HG03175 (cell line): ENCODE data around the gene KCNK7.
"Not testable (repeated sequence)": the region's sequence is repeated elsewhere in the genome, so short reads cannot be mapped to it uniquely, and the experiment has no call there.

Experiments used
- ATAC-seq: cut with Tn5 transposase; IDR thresholded peaks from one replicate; pipeline ENCODE4 v1.9.1; 2021; ENCODE audit warnings: mild to moderate bottlenecking, moderate library complexity; ENCODE audit not compliant: unreplicated experiment

Gene KCNK7

DNA sequence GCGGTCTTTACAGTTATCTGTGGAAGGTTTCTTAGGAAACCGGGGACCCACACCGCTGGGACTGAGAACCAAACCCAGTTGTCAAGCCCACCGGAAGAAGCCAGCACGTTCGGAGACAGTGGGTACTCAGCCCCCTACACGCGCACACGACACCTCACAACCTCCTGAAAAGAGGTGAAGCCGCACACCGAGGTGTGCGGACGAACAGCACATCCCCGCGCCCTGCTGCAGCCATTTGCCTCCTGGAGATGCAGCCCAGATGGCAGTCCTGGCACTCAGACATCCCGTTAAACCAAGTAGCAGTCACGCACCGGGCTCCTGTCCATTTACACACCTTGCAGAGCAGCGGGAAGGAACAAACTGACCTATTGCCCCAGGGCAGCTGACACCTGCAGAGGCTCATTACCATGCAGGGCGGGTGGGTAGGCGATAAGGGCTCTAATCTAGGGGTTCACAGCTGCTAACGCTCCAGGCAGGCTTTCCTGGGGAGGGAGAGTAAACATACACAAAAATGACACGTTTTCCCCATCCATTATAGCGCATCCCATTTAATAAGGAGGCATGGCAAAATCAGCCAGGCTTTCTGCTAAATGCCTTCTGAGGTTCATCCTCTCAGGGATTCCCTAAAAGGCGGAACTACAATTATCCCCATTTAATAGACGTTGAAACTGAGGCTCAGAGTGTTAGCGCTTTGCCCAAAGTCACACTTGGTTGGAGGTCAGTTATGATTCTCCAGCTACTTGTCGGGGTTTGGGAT is 20.6 kb downstream of the KCNK7 start:
- ATAC-seq = no peak

DNA sequence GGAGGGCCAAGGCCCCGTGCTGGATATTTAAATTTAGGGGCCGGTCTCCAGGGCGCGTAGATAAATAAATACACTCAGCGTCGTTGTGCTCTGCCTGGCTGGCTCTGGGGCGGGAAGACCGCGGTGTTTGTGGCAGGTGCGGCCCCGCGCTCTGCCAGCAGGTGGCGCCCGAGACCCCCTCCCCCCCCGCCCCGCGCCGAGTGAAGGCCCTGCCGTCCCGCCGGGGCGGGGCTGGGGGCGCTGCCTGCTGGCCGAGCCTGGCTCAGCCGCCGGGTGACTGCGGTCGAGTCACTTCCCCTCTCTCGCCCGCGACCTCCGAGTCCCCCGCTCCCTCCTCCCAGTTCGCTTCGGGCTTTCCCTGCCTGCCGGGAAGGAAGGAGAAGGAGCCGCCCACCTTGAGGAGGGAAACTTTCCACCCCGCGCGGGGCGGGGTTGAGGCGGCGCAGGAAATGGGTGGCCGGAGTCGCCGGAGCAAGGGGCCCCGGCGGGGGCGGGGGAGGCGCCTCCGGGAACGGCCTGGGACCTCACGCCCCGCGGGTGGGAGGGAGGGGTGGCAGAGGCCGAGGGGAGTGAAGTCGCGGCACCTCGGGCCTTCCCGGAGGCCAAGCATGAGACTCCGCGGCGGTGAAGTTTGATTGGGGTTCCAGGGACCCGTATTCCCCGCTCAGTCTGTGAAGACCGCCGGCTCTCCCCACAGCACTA is 21.3 kb downstream of the KCNK7 start:
- ATAC-seq = peak; percentile 36

DNA sequence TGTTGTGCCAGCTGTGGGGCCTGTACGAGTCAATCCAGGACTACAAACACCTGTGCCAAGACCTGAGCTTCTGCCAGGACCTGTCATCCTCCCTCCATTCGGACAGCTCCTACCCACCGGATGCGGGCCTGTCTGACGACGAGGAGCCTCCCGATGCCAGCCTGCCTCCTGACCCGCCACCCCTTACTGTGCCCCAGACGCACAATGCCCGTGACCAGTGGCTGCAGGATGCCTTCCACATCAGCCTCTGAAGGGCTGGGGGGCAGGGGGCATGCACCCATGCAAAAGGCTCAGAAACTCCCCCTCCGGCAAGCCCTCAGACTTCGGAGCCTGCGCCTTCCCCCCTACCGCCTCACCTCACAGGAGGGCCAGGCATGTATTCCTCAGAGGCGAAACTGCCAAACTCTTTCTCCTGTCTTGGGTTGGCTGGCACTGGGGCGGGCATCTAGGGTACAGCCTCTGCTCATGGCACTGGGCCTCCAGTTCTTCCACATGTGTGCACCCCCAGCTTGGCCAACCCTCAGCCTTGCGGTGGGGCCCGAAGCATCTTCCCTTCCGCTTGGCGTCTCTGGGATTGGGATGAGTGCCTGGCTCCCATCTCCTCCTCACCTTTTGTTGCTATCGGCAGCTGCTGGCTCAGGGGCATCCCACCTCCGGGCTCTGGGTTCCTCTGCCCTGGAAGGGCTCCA is 22.1 kb downstream of the KCNK7 start:
- no peak for ATAC-seq

DNA sequence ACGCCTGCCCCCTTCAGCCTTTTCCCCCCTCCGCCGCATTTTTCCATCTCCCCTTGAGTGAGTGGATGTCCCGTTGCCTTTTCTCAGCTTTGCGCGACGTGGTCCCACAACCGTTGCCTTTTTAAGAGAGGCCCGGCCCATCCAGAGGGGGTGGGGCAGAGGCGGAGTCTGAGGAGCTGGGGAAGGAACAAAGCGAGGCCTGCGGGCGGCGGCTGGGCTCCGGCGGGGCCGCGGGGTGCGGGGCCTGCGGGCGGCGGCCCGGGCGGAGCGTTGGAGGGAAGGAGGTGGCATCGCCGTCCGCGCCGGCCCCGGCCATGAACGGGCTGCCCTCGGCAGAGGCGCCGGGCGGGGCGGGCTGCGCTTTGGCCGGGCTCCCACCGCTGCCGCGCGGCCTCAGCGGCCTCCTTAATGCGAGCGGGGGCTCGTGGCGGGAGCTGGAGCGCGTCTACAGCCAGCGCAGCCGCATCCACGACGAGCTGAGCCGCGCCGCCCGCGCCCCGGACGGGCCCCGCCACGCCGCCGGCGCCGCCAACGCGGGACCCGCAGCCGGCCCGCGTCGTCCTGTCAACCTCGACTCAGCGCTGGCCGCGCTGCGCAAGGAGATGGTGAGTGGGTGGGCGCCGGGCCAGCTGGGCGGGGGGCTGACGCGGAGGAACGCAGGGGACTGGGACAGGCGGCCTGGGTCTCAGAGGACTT is 23.1 kb downstream of the KCNK7 start, which contains the start of gene FAM89B:
Gene FAM89B, plus strand, starts transcription at position 183 of the 696 bp plus-strand sequence. Its CDS starts 132 bp downstream, at position 315.
- ATAC-seq = no peak

DNA sequence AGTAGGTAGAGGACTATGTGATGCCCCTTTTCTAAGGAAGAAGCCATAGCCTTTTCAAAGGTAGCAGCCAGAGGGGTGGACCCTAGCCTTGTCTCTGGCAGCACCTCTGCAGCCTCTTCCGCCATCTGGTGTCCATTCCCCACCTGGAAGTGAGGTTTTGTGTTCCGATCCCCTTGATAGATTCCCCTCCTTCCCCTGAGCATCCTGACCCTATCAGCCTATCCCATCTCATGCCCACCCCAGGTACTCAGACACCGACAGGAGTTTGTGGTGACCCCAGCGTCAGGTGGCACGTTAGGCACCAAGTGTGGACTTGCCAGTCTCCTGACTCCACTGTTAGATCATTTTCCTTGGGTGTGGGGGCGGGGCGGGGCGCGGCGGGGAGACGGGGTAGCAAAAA is 23.7 kb downstream of the KCNK7 start:
- no peak for ATAC-seq

DNA sequence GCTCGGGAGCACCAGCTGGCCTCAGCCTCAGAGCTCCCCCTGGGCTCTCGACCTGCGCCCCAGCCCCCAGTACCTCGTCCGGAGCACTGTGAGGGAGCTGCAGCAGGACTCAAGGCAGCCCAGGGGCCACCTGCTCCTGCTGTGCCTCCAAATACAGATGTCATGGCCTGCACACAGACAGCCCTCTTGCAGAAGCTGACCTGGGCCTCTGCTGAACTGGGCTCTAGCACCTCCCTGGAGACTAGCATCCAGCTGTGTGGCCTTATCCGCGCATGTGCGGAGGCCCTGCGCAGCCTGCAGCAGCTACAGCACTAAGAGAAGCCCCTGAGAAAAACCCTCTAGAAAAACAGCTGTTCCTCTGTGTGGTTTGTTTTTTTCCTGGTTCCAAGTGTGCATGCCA is 24.2 kb downstream of the KCNK7 start:
- no peak for ATAC-seq

DNA sequence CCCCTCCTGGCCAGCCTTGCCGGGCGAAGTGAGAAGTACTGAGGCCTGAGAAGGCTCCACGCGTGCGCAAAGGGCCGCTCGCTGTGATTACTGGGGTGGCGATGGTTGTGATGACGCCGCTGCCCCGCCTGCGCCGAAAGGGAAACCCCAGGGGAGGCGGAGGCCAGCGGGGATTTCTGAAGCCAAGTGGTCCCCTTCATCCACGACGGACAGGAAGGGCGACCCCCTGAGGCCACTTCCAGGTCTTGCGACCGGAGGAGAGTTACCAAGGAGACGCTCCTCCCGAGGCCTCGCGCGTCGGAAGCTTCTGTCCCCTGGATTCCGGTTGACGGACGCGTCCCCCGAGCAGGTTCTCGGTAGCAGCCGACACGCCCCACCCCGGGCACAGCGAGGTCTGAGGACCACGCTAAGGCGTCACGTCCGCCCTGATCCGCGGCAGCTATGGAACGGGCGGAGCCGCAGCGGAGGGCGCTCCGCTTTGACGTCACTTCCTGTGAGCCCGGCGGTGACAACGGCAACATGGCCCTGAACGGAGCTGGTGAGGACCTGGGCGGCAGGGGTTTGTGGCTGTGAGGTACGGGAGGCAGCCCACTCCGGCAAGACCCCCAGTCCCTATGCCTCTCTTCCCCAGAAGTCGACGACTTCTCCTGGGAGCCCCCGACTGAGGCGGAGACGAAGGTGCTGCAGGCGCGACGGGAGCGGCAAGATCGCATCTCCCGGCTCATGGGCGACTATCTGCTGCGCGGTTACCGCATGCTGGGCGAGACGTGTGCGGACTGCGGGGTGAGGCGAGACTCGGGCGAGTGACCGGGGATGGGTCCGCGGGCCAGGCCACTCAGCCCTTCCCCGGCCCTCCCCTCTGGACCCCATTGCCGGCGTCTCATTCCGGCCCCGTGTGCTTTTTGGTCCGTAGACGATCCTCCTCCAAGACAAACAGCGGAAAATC is 25.4 kb downstream of the KCNK7 start, which contains the start of gene ZNRD2:
Gene ZNRD2, plus strand, starts transcription at position 505 of the 946 bp plus-strand sequence. Its CDS starts 15 bp downstream, at position 520.
- ATAC-seq = peak; percentile 64

DNA sequence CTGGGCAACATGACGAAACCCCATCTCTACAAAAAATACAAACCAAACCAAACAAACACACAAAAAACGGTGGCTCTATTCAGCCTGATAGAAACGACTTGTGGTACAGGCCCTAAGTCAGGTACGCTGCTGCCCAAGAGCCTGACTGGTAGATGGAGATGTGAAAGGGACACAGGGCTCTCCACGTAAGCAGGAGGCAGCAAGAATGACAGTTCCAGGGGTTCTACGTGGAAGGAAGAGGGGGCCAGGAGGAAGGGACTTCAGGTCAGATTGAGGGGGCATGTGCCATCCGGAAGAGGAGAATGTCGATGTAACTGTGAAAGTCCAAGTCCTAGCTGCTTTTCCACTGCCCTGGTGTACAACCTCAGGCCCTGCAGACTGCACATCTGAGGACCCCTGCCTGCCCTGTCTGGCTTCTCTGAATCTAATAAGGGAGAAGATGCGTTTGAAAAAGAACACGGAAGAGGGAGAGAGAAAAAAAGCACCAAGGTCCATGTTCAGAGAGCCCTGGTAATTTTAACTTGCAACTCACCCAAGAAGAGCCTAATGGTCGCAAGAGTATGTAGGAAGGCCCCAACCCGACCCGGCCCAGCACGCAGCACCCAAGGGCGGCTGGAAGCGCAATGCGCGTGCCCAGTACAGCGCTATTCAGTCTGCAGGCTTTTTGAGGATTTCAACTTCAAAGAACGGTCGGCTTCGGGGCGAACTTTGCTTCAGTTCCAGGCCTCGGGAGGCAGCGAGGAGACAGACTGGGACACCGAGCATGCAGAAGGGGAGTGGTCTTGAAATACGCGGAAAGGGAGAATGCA is 26.2 kb downstream of the KCNK7 start:
- peak; percentile 2 for ATAC-seq

DNA sequence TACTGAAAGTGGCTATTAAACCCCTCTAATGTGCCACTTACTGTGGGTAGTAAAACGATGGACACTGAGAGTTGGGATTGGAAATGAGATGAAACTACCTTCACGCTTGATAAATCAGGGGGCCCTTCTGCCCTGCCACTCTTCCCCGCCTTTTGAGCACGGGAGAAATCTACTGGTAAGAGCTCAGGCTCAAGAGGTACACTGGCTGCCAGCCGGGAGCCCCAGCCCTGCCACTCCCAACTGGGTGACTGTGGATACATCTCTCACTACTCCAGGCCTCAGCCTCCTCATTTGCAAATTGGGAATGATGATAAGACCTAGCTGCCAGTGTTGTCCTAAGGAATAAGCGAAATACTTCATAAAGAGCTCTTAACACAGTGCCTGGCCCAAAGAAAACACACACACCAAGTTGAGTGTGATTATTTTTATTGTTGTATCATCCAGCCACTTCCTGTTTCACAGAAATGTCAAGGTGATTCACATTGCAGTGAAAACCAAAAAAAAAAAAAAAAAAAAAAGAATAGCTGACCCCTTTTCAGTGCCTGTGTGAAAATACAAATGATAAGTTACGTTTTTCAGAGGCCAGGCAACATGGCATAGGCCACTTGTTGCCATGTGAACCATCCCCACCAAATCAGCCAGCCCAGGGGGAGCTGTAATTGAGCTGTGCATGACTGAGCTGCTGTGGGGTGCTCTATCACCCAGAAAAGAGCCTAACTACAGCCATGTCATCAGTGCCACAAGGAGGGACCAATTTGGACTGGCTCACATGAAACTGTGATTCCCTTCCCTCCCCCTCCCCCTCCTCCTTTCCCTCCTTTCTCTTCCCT is 29.8 kb downstream of the KCNK7 start:
- ATAC-seq = no peak

DNA sequence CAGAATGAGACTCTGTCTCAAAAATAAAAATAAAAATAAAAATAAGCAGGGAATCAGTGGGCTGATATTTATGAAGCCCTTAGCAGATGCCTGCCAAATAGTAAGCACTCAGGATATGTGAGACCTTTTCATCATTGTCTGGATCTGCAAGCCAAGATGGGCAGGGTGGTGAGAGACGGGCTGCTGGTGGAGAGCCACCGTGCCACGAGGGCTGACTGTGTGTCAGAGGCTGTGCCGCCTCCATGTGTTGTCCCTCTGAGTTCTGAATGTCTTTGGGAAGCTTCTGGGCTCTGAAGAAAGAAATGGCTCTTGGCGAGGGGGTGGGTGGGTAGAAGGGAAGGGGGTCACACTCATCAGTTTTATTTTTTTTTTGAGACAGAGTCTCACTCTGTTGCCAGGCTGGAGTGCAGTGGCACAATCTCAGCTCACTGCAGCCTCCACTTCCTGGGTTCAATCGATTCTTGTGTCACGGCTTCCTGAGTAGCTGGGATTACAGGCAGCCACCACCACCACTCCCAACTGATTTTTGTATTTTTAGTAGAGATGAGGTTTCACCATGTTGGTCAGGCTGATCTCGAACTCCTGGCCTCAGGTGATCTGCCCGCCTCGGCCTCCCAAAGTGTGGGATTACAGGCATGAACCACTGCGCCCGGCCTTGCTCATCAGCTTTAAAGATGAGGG is 30.6 kb downstream of the KCNK7 start:
- ATAC-seq = not testable (repeated sequence)

DNA sequence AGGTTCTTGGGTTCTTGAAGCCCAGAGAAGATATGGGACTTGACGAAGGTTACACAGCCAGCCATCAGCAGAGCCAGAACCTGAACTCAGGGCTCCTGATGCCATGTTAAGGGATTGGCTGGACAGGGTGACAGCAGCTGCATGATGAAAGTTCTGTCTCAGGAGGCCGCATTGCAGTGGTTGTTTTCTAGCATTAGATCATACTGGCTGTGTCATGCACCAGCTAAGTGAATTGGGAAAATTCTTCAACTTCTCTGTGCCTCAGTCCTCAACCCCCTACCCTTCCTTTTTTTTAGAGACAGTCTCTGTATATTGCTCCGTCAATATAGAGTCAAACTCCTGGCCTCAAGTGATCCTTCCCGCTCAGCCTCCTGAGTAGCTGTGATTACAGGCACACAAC is 32.0 kb downstream of the KCNK7 start:
- no peak for ATAC-seq

DNA sequence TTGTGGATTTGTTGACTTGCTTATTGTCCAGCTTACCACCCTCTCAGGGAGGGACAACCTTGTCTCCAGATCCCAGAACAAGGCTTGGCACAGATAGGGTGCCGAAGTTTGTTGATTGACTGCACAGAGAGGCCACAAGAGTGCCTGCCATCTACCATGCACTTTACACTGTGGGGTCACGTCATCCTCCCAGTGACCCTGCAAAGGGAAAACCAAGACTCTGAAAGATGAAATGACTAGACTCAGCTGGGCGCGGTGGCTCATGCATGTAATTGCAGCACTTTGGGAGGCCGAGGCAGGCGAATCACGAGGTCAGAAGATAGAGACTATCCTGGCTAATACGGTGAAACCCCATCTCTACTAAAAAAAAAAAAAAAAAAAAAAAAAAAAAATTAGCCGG is 32.8 kb downstream of the KCNK7 start:
- no peak for ATAC-seq

DNA sequence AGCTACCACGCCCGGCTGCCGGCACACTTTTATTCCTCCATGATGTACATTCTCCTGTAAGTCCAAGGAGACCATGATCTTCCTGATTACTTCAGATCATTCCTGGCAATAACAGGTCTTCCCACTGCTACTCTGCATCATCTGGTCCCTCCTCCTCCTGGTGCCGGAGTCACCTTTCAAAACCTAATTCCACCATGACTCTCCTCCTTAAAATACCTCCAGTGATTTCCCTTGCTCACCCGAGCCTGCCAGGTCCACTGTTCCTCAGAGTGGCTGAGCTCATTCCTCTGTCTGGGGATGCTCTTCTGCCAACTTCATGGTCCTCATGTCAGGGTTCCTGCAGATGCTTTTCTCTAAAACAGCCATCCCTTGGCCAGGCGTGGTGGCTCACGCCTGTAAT is 33.6 kb downstream of the KCNK7 start:
- no peak for ATAC-seq

DNA sequence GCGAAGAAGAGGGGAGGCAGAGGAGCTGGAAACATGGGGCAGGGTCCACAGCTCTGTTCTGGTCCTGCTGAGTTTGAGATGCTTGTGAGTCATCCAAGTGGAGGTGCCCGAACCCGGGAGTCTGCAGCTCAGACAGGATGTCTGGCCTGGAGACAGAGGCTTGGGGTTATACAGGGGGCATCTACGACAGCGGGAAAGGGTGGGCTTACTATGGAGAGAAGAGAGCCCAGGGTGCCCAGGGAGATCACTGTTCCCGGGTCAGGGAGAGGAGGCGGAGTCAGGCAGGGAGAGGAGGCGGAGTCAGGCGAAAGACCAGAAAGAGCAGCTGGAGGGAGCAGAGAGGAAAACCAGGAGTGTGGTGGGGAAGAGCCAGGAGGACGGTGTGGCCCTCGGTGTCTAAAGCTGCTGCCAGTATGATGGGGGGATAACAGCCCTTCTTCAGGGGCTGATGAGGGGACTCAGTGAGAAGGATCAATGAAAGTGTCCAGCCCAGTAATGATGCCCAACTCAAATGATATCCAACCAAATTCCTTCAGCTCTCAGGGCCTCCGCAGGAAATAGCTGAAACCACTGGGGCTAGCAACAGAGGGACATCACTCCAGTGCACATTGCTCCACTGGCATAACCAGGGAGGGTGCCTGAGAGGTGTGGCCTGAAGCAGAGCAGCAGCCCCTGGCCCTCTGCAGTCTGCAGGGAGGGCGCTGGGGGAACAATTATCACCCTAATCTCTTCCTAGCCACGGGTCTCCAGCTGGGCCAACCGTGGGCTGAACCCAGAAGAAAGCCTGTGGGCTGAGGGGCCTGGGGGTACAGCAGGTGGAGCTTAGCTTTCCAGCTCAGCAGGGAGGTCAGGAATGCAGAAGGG is 34.8 kb downstream of the KCNK7 start:
- no peak for ATAC-seq

DNA sequence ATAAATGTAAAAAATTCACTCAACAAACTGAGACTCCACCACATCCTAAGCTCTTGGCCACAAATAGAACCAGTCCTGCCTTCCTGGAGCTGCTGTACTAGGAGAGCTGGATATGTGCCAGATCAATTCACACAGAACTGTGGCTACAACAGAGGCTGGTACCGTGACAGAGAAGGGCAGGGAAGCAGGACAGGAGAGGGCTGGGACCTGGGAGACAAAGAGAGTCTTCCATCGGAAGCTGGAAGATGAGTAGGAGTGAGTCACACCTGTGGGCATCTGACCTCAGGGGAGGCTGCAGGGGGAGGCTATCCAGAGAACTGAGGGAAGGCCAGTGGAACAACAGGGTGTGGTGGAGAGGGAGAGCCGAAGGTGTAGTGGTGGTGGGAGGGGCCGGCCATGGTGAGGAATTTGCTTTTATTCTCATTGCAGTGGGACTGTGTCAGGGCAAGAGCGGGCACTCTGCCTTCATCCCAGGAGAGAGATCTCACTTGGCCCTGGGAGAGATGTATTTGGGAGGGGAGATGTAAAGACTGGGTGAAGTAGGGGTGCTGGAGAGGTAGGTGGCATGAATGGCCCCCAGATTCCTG is 35.6 kb downstream of the KCNK7 start:
- ATAC-seq = no peak

DNA sequence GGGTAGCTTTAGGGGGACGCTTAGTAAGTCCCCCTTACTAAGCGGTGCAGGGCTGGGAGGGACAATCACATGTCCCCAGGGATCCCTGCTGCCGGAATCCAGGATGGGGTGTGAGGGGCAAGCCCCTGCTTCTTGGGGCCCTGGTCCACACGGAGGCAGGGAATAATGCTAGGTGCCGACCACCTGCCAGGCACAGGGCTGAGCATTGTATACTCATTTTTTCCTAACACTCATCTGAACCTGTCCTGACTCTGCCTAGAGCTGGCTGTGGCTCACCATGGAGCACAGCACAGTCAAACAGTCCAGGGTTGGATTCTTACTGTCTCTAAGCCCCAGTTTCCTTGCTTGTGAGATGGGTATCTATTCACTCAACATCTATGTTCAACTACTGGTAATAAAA is 36.1 kb downstream of the KCNK7 start:
- no peak for ATAC-seq
